GM19468 (cell line): Measurements from ENCODE around the gene TMEM134.
A peak's percentile ranks its signal among the peaks of the same experiment; 100 is the strongest.
"Not testable (repeated sequence)": the region's sequence is repeated elsewhere in the genome, so short reads cannot be mapped to it uniquely, and the experiment has no call there.

Experiments used
- ATAC-seq: cut with Tn5 transposase; IDR thresholded peaks from one replicate; pipeline ENCODE4 v1.9.1; 2021; ENCODE audit warnings: mild to moderate bottlenecking, moderate library complexity, moderate number of reproducible peaks; ENCODE audit not compliant: unreplicated experiment; ENCODE audit errors: extremely low read depth

The TMEM134 gene

GRCh38 chr11:67428052-67429001 is 40.7 kb downstream of the TMEM134 start, which contains the start of gene RPS6KB2:
RPS6KB2 (plus strand) TSS chr11:67428494; CDS start chr11:67428546, 52 bp downstream.
- peak; percentile 74 for ATAC-seq

- ATAC-seq, result not testable (repeated sequence)
Observed at GRCh38 chr11:67427364-67427859, 41.6 kb downstream of the TMEM134 start.

GRCh38 chr11:67423891-67424613 is 45.0 kb downstream of the TMEM134 start:
- no peak for ATAC-seq

- ATAC-seq, result no peak
Observed at GRCh38 chr11:67423466-67423865, 45.6 kb downstream of the TMEM134 start.

GRCh38 chr11:67422891-67423290 is 46.2 kb downstream of the TMEM134 start:
- ATAC-seq, result no peak

- no peak for ATAC-seq
Observed at GRCh38 chr11:67421430-67422031, 47.5 kb downstream of the TMEM134 start.

GRCh38 chr11:67420646-67421429 is 48.2 kb downstream of the TMEM134 start:
- peak; percentile 62 for ATAC-seq

GRCh38 chr11:67420147-67420645 is 48.9 kb downstream of the TMEM134 start:
- ATAC-seq, result no peak

- ATAC-seq, result no peak
Observed at GRCh38 chr11:67419325-67420049, 49.6 kb downstream of the TMEM134 start.

GRCh38 chr11:67418476-67419281 is 50.4 kb downstream of the TMEM134 start:
- ATAC-seq, result no peak

GRCh38 chr11:67417425-67417824 is 51.6 kb downstream of the TMEM134 start:
- ATAC-seq, result no peak

GRCh38 chr11:67416416-67417335 is 52.4 kb downstream of the TMEM134 start:
- no peak for ATAC-seq

- no peak for ATAC-seq
Observed at GRCh38 chr11:67415501-67416304, 53.3 kb downstream of the TMEM134 start, which contains the start of gene CARNS1. CARNS1 (plus strand) TSS chr11:67415678; CDS start chr11:67416200, 522 bp downstream.

GRCh38 chr11:67413266-67413849 is 55.7 kb downstream of the TMEM134 start:
- no peak for ATAC-seq

- no peak for ATAC-seq
Observed at GRCh38 chr11:67412495-67413179, 56.4 kb downstream of the TMEM134 start.
